Anterior cingulate cortex (tissue), 58 donors: ENCODE data around the gene NAA25.
"Not testable (repeated sequence)": the region's sequence is repeated elsewhere in the genome, so short reads cannot be mapped to it uniquely, and the experiment has no call there.

Experiments used
- DNase-seq, 58 donors: peaks; one replicate each; lab custom pipeline; 2025; lab: John Stamatoyannopoulos, UW

NAA25 gene

DNA sequence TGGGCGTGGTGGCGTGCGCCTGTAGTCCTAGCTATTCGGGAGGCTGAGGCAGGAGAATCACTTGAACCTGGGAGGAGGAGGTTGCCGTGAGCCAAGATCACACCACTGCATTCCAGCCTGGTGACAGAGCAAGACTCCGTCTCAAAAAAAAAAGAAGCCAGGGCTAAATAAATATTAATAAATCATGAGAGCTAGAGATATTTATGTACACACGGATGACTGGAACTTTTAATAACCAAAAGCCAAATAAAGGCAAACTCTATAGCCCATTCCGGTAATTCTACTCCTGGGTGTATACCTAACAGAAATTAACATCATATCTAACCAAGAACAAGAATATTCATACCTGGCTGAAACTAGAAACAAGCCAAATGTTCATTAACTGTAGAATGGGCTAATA lies 9.1 kb upstream of the NAA25 start:
- no peak for DNase-seq

DNA sequence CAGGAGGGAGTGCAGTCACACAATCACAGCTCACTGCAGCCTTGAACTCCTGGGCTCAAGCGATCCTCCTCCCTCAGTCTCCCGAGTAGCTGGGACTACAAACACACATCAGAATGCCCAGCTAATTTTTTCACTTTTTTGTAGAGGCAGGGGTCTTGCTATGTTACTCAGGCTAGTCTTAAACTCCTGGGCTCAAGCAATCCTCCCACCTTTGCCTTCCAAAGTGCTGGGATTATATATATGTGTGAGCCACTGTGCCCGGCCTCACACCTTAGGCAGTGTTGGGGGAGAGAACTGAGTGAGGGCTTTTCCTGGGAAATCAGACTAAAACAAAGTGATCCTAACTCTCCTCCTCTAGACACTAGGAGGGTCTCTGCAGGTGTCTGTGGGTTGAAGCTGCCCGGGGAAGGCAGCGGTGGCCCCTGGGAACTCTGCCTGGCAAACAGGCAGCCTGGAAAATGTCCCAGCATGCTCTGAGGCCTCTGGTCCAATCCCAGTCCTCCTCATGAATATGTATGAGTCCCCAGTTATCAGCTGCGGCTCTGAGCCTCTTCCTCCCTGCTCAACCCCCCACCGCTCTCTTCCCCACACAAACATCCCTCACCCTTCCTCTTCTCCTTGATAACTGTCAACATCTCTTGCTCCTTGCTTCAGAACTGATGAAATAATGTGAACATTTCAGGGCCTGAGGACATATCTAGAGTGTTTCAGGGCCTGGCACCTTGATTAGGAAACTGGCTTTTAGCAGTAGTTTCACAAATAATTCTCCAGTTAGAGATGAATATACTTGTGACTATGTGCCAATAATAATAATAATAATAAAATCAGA lies 7.9 kb upstream of the NAA25 start:
- DNase-seq, result peak in 56 of 58 donors; percentile 12 to 92 (median 74)

DNA sequence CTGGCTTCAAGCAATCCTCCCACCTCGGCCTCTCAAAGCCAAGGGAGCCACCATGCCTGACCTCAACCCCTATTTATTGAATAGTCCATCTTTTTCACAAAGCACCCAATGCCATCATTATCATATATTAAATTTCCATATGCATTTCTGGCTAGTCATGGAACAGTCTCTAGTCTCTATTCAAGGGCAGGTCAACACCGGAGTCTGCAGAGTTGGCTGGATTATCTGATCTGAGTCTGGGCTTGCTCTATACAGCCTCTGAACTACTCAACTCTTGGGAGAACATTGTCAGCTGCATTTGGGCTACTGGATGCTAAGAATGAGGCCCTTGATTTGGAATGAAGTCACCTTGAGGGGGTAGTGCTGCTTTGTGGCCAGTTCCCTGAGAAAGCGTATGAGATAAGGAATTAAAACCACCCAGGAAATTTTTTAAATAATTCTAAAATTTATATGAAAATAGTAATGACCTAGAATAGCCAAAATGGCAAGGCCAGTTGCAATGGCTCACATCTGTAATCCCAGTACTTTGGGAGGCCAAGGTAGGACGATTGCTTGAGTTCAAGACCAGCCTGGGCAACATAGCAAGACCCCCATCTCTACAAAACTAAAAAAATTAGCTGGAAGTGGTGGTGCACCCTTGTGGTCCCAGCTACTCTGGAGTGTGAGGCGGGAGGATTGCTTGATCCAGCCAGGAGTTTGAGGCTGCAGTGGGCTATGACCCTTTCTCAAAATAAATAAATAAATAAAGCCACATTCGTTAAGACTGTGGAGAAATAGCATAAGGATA lies 6.9 kb upstream of the NAA25 start:
- peak in 1 of 58 donors; percentile 5 for DNase-seq

DNA sequence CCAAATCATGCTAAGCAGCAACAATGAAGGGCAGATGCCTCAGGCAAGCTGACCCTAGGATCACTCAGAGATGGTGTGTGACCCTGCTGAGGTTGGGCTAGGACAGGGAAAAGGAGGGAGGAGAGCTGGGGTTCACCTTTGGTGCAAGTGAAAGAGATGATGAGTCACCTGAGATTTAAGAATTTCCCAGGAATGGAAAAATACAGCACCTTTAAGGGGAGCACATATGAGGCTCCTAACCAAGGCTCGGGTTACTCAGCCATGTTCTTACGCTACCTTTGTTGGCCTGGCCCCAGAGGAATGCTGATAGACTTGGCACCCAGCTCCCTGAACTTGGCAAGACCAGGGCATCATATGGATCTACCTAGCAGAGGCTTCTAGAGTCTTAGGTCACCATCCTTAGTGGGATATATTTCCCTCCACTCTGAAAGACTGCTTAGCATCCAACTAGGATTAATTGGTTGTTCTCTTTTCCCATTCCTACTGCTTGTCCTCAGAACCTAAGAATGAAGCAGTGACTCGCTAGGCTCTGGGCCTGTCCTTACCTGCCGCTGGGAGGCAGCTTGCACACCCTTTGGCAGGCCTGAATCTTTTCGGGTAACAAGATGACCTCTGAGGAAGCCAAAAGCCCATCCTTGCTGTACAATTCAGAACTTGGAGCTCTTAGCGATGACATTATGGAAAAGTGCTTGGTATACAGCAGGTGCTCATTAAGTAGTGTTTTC lies 4.0 kb upstream of the NAA25 start:
- no peak for DNase-seq

DNA sequence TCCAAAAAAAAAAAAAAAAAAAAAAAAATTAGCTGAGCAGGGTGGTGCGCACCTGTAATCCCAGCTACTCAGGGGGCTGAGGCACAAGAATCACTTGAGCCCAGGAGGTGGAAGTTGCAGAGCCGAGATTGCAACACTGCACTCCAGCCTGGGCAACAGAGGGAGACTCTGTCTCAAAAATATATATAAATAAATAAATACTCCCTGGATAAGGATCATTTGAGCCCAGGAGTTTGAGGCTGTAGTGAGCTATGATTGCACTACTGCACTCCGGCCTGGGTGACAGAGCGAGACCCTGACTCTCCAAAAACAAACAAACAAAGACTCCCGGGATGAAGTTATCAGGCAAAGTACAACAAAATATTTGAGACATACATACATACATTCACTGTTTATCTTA lies 3.3 kb upstream of the NAA25 start:
- peak in 3 of 58 donors; percentile 5 to 16 (median 14) for DNase-seq

DNA sequence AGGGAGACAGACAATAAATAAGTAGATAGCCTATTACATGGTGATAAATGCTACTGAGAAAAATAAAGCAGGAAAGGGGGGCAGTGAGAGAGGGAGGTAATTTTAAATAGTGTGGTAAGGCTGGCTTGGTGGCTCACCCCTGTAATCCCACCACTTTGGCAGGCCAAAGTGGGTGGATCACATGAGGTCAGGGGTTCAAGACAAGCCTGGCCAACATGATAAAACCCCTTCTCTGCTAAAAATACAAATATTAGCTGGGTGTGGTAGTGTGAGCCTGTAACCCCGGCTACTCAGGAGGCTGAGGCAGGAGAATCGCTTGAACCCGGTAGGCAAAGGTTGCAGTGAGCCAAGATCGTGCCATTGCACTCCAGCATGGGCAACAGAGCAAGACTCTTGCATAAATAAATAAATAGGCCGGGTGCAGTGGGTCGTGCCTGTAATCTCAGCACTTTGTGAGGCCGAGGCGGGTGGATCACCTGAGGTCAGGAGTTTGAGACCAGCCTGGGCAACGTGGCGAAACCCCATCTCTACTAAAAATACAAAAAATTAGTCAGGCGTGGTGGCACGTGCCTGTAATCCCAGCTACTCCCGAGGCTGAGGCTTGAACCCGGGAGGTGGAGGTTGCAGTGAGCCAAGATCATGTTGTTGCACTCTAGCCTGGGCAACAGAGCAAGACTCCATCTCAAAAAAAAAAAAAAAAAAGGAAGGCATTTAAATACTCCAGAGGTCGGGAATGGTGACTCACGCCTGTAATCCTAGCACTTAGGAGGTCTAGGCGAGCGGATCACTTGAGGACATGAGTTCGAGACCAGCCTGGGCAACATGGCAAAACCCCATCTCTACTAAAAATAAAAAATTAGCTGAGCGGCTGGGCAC lies 2.4 kb upstream of the NAA25 start:
- DNase-seq, result not testable (repeated sequence)

DNA sequence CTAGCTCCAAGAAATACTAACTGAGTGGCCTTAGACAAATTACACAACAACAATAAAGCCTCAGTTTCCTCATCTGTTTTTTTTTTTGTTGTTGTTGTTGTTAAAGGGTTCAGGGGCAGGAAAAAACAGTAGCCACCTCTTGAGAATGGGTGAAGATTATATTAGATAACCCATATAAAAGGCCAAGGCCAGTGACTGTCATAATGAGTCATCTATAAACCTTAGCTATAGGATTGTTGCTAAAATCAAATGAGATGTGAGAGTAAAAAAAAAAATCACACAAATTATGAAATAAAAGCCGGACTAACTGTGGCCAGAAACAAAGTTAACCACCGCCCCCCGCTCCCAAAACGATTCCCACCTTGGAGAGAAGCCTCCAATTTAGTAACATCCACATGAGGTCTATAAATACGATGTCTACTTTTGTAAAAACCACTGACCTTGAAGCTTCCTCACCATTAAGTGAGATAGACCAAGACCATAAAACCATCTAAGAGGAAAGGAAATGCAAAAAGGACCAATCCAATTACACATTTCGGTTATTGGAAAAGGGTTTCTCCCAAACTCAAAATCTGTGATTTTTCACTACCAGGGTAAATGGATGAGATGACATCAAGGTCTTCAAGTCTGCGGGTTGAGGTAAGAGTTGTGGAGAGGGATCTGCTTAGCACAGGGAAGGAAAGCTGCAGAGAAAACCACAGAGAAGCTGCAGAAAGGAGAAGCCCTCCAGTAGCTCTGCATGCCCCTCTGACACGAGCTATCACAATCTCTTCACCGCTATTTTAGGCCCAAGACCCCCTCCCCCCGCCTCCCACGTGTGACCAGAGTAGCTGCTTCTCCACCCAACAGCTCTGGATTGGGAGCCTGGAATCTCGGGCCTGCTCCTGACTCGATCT lies 1.0 kb downstream of the NAA25 start:
- DNase-seq, result peak in 18 of 58 donors; percentile 10 to 59 (median 33)

DNA sequence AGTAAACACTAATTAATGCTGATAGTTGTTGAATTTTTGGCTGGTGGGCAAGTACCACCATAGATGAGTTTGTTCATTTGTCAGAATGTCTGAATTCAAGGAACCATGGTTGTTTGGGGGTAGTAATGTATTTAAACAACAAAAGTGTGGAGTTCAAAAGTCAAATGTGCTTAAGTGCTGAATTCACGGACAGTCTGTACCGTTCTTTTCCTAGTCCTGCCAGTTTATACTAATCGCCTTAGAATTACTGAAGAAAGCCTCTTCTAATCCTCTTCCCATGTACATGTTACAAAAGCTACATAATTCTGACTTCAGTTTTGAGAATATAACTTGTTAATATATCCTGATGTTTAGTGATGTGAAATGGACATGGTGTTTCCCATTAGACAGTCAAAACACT lies 2.7 kb downstream of the NAA25 start:
- no peak for DNase-seq

DNA sequence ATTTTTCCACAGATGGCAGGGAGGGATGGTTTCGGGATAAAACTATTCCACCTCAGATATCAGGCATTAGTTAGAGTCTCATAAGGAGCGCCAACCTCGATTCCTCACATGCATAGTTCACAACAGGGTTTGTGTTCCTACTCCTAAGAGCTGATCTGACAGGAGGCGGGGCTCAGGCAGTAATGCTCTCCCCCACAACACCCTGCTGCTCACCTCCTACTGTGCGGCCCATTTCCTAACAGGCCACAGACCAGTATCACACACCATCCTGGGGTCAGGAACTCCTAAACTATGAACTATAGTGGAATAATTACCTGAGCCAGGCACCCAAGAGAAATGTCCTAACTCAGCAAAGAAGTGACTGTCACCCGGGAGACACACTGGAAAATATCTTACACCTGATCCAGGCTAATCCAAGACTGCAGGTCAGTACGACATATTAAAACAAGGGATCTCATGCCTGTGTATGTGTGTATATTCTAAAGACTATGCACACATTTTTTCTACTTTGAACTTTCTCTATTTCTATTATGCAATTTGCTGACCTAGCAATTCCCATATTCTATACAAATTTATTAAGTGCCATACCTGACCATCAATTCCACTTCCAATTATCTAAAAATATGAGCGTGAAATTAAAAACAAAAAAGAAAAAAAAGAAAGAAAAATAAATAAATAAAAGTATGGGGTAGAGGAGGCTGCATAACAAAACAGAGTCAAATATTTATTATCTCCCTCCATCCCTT lies 4.7 kb downstream of the NAA25 start:
- no peak for DNase-seq

DNA sequence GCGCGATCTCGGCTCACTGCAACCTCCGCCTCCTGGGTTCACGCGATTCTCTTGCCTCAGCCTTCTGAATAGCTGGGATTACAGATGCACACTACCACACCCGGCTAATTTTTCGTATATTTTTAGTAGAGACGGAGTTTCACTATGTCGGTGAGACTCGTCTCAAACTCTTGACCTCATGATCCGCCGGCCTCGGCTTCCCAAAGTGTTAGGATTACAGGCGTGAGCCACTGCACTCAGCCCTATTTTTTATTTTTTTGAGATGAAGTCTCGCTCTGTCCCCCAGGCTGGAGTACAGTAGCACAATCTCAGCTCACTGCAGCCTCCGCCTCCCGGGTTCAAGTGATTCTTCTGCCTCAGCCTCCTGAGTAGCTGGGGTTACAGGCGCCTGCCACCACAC lies 5.8 kb downstream of the NAA25 start:
- not testable (repeated sequence) for DNase-seq

DNA sequence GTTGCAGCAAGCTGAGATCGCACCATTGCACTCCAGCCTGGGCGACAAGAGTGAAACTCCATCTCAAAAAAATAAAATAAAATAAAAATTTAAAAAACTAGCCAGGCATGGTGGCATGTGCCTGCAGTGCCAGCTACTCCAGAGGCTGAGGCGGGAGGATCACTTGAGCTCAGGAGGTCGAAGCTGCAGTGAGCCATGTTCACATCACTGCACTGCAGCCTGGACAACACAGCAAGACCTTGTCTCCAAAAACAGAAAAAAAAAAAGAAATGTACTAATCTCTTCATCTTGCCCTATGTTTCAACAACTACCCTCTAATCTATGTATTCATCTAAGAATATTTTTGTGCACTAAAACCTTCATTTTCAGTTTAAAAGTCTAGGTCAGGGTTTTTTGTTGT lies 6.5 kb downstream of the NAA25 start:
- DNase-seq, result no peak

DNA sequence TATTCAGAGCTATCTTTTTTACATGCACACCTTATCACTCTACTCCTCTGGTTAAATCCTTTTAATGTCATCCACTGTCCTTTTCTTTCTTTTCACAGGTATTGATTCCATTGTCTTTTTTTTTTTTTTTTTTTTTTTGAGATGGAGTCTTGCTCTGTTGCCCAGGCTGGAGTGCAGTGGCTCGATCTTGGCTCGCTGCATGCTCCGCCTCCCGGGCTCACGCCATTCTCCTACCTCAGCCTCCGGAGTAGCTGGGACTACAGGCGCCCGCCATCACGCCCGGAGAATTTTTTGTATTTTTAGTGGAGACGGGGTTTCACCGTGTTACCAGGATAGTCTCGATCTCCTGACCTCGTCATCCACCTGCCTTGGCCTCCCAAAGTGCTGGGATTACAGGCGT lies 8.1 kb downstream of the NAA25 start:
- not testable (repeated sequence) for DNase-seq

DNA sequence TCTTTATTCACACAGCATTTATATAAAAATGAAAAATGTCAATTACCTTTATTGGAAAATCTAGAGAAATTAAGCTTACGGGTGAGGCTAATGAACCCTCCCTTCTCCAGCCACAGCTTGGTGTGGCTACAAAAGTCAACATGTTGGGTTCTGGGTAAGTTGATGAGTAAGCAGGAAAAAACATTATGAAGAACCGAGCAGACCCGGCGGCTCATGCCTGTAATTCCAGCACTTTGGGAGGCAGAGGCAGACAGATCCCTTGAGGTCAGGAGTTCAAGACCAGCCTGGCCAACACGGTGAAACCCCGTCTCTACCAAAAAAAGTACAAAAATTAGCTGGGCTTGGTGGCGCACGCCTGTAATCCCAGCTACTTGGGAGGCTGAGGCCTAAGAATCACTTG lies 10.9 kb downstream of the NAA25 start:
- no peak for DNase-seq

DNA sequence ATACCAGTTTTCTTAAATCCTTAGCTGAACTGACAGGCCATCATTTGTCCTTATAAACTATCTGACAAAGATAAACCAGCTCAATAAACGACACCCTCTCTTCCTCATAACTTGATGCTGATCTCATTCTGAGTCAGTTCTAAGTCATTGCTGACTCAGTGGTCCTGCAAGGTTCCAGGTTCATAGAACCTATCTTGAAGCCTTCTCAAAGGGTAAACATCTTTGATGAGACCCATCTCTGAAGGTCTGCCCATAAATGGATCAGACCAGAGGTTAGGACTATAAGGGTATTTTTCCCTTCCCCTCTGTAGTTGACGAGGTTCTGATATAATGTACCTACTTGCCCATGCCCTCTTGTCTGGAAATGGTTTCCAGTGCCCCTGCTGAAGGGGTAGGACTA lies 11.9 kb downstream of the NAA25 start:
- DNase-seq, result no peak

DNA sequence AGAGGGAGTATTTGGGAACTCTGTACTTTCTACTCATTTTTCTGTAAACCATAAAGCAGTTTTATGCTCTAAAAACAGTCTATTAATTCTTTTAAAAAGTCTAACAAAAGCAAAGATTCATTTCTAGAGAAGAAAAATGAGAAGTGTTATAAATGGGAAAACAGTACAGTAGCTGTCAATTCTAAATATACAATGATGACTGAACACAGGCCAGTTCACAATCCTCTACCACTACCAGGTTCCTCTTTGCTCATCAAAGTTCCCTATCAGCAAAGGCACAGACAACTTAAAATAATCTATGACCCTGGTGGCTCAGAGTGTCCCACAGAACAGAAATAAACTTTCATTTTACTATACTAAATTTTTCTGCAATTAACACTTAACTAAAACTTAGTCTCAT lies 12.5 kb downstream of the NAA25 start:
- no peak for DNase-seq

DNA sequence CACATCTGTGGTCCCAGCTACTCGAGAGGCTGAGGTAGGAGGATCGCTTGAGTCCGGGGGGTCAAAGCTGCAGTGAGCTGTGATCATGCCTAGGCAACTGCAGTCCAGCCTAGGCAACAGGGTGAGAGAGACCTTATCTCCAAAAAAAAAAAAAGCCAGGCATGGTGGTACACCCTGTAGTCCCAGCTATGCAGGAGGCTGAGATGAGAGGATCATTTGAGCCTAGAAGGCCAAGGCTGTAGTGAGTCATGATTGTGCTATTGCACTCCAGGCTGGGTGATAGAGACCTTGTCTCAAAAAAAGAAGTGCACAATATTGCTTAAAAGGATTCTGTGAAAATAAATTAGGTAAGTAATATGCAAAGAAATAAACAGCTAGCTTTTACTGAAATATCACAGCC lies 17.0 kb downstream of the NAA25 start:
- DNase-seq, result no peak

DNA sequence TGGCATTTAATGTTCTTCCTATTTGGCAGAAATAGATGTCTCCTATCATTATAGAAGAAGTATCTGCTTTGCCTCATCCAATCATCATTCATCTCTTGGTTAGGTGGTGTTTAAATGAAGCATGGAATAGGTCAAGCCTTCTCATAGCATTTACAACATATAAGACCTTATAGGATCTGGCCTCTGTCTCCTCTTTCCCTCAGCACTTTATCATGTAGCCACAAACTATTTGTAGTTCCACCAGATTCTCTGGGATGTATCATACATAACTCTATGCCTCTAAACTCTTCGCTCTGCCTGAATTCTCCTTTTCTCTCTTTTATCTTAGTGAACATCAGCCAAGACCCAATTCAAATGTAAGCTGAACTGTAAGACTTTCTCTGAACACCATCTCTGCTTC lies 20.7 kb downstream of the NAA25 start:
- no peak for DNase-seq
